B cell (primary cell): ENCODE data around the gene VPS9D1. TPM values are rescaled to one million over a fixed set of nuclear protein-coding genes. Genes with fewer than 3 reads are reported as not detected.

Experiments
- ATAC-seq: fragments of 200-7000 bp; cut with Tn5 transposase; one replicate; pipeline ENCODE4 v1.10.0; 2021; ENCODE audit warnings: low read depth, mild to moderate bottlenecking, moderate number of reproducible peaks, moderate library complexity
- CTCF ChIA-PET: fragments of 350-600 bp; sonication (Branson Sonifier 250); formaldehyde crosslinking; loops from one replicate; lab custom pipeline; 2021; ENCODE audit warnings: antibody characterized with exemption, inconsistent platforms; lab: Charles Lee
- POLR2A ChIA-PET: fragments of 350-600 bp; sonication (Branson Sonifier 250); formaldehyde crosslinking; loops from one replicate; lab custom pipeline; 2021; ENCODE audit warnings: antibody characterized with exemption; lab: Charles Lee
- DNase-seq: peaks from one replicate; pipeline ENCODE4 v3.0.0; 2013
- H2AFZ ChIP-seq: 2 replicates; pipeline ENCODE4 v1.6.1; 2012; ENCODE audit warnings: mild to moderate bottlenecking, low read depth, low read length; ENCODE audit not compliant: insufficient read depth, poor library complexity, severe bottlenecking
- H3K27ac ChIP-seq, 2 donors: 1 replicate in 1 of 2; 2 replicates in 1 of 2; pipeline ENCODE4 v1.5.1; 2012 to 2013; ENCODE audit warnings: low read length in 2 of 2, mild to moderate bottlenecking in 2 of 2, moderate library complexity in 1 of 2
- H3K27me3 ChIP-seq, 4 experiments: fragments of 200-600 bp in 1 of 4; sonication (generic) in 1 of 4; replicated peaks in 1 of 4; 1 replicate in 2 of 4; 2 replicates in 2 of 4; pipeline versions ENCODE4 v1.6.1 to v1.7.0; 2013 to 2016; ENCODE audit warnings: low read length in 3 of 4, mild to moderate bottlenecking in 2 of 4, mixed read lengths in 1 of 4, moderate library complexity in 1 of 4; ENCODE audit not compliant: insufficient read depth in 4 of 4, control insufficient read depth in 3 of 4; ENCODE audit errors: control extremely low read depth in 1 of 4
- H3K36me3 ChIP-seq, 2 experiments: replicated peaks in 1 of 2; 1 replicate in 1 of 2; 2 replicates in 1 of 2; pipeline versions ENCODE4 v1.6.1 to v1.7.1; 2013; ENCODE audit warnings: low read length in 1 of 2; ENCODE audit not compliant: insufficient read depth in 2 of 2, control insufficient read depth in 1 of 2; ENCODE audit errors: control extremely low read depth in 1 of 2, extremely low read depth in 1 of 2
- H3K4me1 ChIP-seq, 2 donors: fragments of 200-600 bp in 1 of 2; sonication (generic) in 1 of 2; 1 replicate in 1 of 2; 2 replicates in 1 of 2; pipeline versions ENCODE4 v1.5.1 to v1.6.1; 2013 to 2017; ENCODE audit warnings: low read length in 2 of 2; ENCODE audit not compliant: control insufficient read depth in 2 of 2, insufficient read depth in 2 of 2
- H3K4me2 ChIP-seq: replicated peaks from 2 replicates; pipeline ENCODE3; 2012; ENCODE audit warnings: mild to moderate bottlenecking, low read depth, low read length; ENCODE audit not compliant: poor library complexity, severe bottlenecking
- H3K4me3 ChIP-seq, 5 experiments: fragments of 200-600 bp in 1 of 5; sonication (generic) in 1 of 5; 1 replicate in 3 of 5; 2 replicates in 2 of 5; pipeline versions ENCODE4 v1.5.1 to v1.7.0; 2011 to 2016; ENCODE audit warnings: low read length in 4 of 5, mild to moderate bottlenecking in 4 of 5, low read depth in 2 of 5, control low read depth in 1 of 5, moderate library complexity in 1 of 5; ENCODE audit not compliant: insufficient read depth in 1 of 5; ENCODE audit errors: control extremely low read depth in 1 of 5, extremely low read depth in 1 of 5
- H3K79me2 ChIP-seq: fragments of 200-600 bp; sonication (generic); one replicate; pipeline ENCODE4 v1.6.0; 2016; ENCODE audit warnings: low read length; ENCODE audit not compliant: control insufficient read depth, insufficient read depth
- H3K9ac ChIP-seq: fragments of 200-600 bp; sonication (generic); 2 replicates; pipeline ENCODE4 v1.6.1; 2017; ENCODE audit warnings: mild to moderate bottlenecking, low read length, moderate library complexity
- H3K9me3 ChIP-seq, 3 donors: one replicate each; pipeline versions ENCODE4 v1.6.1 to v1.7.1; 2013; ENCODE audit warnings: low read length in 2 of 3; ENCODE audit not compliant: control insufficient read depth in 2 of 3, insufficient read depth in 1 of 3; ENCODE audit errors: control extremely low read depth in 1 of 3
- H4K20me1 ChIP-seq: 2 replicates; pipeline ENCODE4 v1.6.0; 2012; ENCODE audit warnings: mild to moderate bottlenecking, low read length; ENCODE audit not compliant: insufficient read depth, control insufficient read depth, poor library complexity, severe bottlenecking
- H3K27ac Mint-ChIP-seq: one replicate; pipeline ENCODE4 v1.8.0; 2021; ENCODE audit warnings: mixed read lengths
- H3K27me3 Mint-ChIP-seq: one replicate; pipeline ENCODE4 v1.8.0; 2021; ENCODE audit warnings: mixed read lengths
- H3K4me1 Mint-ChIP-seq: one replicate; pipeline ENCODE4 v1.8.0; 2021; ENCODE audit warnings: mixed read lengths
- H3K4me3 Mint-ChIP-seq: one replicate; pipeline ENCODE4 v1.8.0; 2021; ENCODE audit warnings: mixed read lengths
- H3K9me3 Mint-ChIP-seq: one replicate; pipeline ENCODE4 v1.8.0; 2022; ENCODE audit warnings: mixed read lengths; ENCODE audit not compliant: insufficient read depth
- CTCF ChIP-seq: fragments of 200-600 bp; IDR thresholded peaks from one replicate; pipeline ENCODE4 v1.8.0; 2022; ENCODE audit warnings: antibody characterized with exemption, mild to moderate bottlenecking
- EZH2 ChIP-seq: IDR thresholded peaks from 2 replicates; pipeline ENCODE4 v1.6.1; 2012; ENCODE audit warnings: borderline replicate concordance, low read depth, mild to moderate bottlenecking, moderate library complexity, low read length; ENCODE audit not compliant: insufficient read depth, poor library complexity, severe bottlenecking
- WGBS: methylation state at CpG from one replicate; pipeline ENCODE4 v1.1.5; 2013; ENCODE audit warnings: missing lambda C conversion rate; ENCODE audit not compliant: insufficient coverage; 5-methylcytosine and 5-hydroxymethylcytosine counted together
- intact Hi-C: fragments of 100-400 bp; cut with micrococcal nuclease; formaldehyde crosslinking; loops from one replicate; pipeline ENCODE4 v1.10.0; 2022
- polyA plus RNA-seq: library from polyadenylated mRNA; depleted of rRNA; stranded (reverse); fragments of >200 nt; gene quantifications from 2 replicates; pipeline ENCODE4 v1.2.3, GENCODE V29; 2012
- total RNA-seq, 2 donors: library from RNA; stranded (reverse); fragments of 120-200 nt in 1 of 2; gene quantifications; 1 replicate in 1 of 2; 2 replicates in 1 of 2; pipeline versions ENCODE4 v1.2.3 to v1.2.4, GENCODE V29; 2013 to 2022

VPS9D1 gene
- total and polyA plus RNA-seq, 2 donors (not counting 1 experiment from before 2014, with no cell fraction given) = 14.6 to 24.0 TPM

- Histone ChIP-seq H2AFZ (no peak overlapping the region), H3K79me2 (peaks cover 26% of the 10 kb centered on the region), H4K20me1 (peaks cover 22% of the 10 kb centered on the region), H3K9me3 (peaks cover 0 to 3% (median 0%) of the 10 kb centered on the region in 3 donors), H3K9ac (no peak overlapping the region), H3K36me3 (peaks cover 0 to 3% of the 10 kb centered on the region in 2 experiments), H3K4me1 (peaks cover 10 to 16% of the 10 kb centered on the region in 2 donors), H3K27me3 (no peaks in the 10 kb centered on the region), H3K4me3 (no peak overlapping the region), H3K4me2 (no peak overlapping the region), H3K27ac (no peak overlapping the region)
- CTCF ChIA-PET = interaction anchor here (0.9 kb wide), 1 partner anchor 12 kb away, joined by 4 read pairs; no protein-coding TSS in a partner anchor
- no peaks in the 10 kb centered on the region for H3K9me3 Mint-ChIP-seq
- no peak overlapping the region for H3K27ac Mint-ChIP-seq
- no peak for TF ChIP-seq CTCF
- TF ChIP-seq EZH2 = no peak
- 92% methylated on average over 24 of the region's 24 CpGs for WGBS
- no peak for ATAC-seq
- H3K4me1 Mint-ChIP-seq = peaks cover 15% of the 10 kb centered on the region
- intact Hi-C loops = no loop called here
- POLR2A ChIA-PET = interaction anchor here (0.7 kb wide), 1 partner anchor 1144 kb away, joined by 3 read pairs; no protein-coding TSS in a partner anchor
- no peak overlapping the region for H3K4me3 Mint-ChIP-seq
- DNase-seq = no peak
- no peaks in the 10 kb centered on the region for H3K27me3 Mint-ChIP-seq
These were observed 2.8 kb downstream of the VPS9D1 start for GRCh38 chr16:89717688-89718505.
